Endodermal cell (in vitro differentiated cells): ENCODE measurements around the gene SEC11C. TPM values are rescaled to one million over a fixed set of nuclear protein-coding genes. Genes with fewer than 3 reads are reported as not detected.

Experiments used
- DNase-seq: peaks from one replicate; pipeline ENCODE4 v3.0.0-alpha.2; 2017
- H3K27ac ChIP-seq: 2 replicates; pipeline ENCODE4 v1.5.1; 2013; ENCODE audit warnings: mild to moderate bottlenecking, low read depth, low read length, moderate library complexity
- H3K27me3 ChIP-seq: 2 replicates; pipeline ENCODE4 v1.6.1; 2013; ENCODE audit warnings: mild to moderate bottlenecking, low read length, moderate library complexity; ENCODE audit not compliant: insufficient read depth, control insufficient read depth, poor library complexity, severe bottlenecking
- H3K36me3 ChIP-seq: 2 replicates; pipeline ENCODE4 v1.7.0; 2013; ENCODE audit warnings: mild to moderate bottlenecking, low read length, moderate library complexity; ENCODE audit not compliant: control insufficient read depth, insufficient read depth
- H3K4me1 ChIP-seq: one replicate; pipeline ENCODE4 v1.7.0; 2013; ENCODE audit warnings: low read length; ENCODE audit not compliant: control insufficient read depth, insufficient read depth
- H3K4me3 ChIP-seq: 2 replicates; pipeline ENCODE4 v1.5.1; 2013; ENCODE audit warnings: mild to moderate bottlenecking, low read length, moderate library complexity
- H3K9ac ChIP-seq: 2 replicates; pipeline ENCODE4 v1.6.1; 2013; ENCODE audit warnings: mild to moderate bottlenecking, low read length, moderate library complexity; ENCODE audit not compliant: poor library complexity, severe bottlenecking; ENCODE audit errors: extremely low read depth
- H3K9me3 ChIP-seq: 2 replicates; pipeline ENCODE4 v1.6.1; 2013; ENCODE audit warnings: mild to moderate bottlenecking, low read length, moderate library complexity; ENCODE audit not compliant: control insufficient read depth
- H3K27ac Mint-ChIP-seq: 2 replicates; pipeline ENCODE4 v1.8.0; 2020; ENCODE audit warnings: mixed read lengths
- H3K27me3 Mint-ChIP-seq: 2 replicates; pipeline ENCODE4 v1.8.0; 2021; ENCODE audit warnings: mild to moderate bottlenecking, mixed read lengths; ENCODE audit not compliant: insufficient read depth
- H3K36me3 Mint-ChIP-seq: 2 replicates; pipeline ENCODE4 v1.8.0; 2020; ENCODE audit warnings: low read depth, mixed read lengths
- H3K4me1 Mint-ChIP-seq: 2 replicates; pipeline ENCODE4 v1.8.0; 2020; ENCODE audit warnings: mixed read lengths
- H3K4me3 Mint-ChIP-seq: 2 replicates; pipeline ENCODE4 v1.8.0; 2020; ENCODE audit warnings: mild to moderate bottlenecking, moderate library complexity, mixed read lengths
- H3K9me3 Mint-ChIP-seq: 2 replicates; pipeline ENCODE4 v1.8.0; 2020; ENCODE audit warnings: mild to moderate bottlenecking, mixed read lengths
- CTCF ChIP-seq: fragments of 200-600 bp; sonication (generic); conservative IDR thresholded peaks from 2 replicates; pipeline ENCODE4 v1.5.0; 2021; ENCODE audit warnings: antibody characterized with exemption, mild to moderate bottlenecking
- WGBS, 2 experiments: methylation state at CpG; one replicate each; pipeline versions ENCODE4 v1.1.5 to v1.1.7; 2013; ENCODE audit warnings: missing lambda C conversion rate in 2 of 2, mixed read lengths in 1 of 2; ENCODE audit not compliant: insufficient coverage in 1 of 2, insufficient read length in 1 of 2; 5-methylcytosine and 5-hydroxymethylcytosine counted together
- total RNA-seq, 2 donors: library from RNA; stranded (reverse); fragmentation: NEBNext Ultra II Directional in 1 of 2; extraction: Animal tissue kit (Norgen Biotek cat#: 25700) in 1 of 2; gene quantifications; 2 replicates in 1 of 2; 3 replicates in 1 of 2; pipeline ENCODE4 v1.2.1, GENCODE V29; 2021

The SEC11C gene
- total RNA-seq, 2 donors from 2014 or later, result 38.7 to 39.9 TPM

- H3K9me3 Mint-ChIP-seq, result peaks cover 7% of the 10 kb centered on the region
- peaks cover 17% of the 10 kb centered on the region for H3K9me3 ChIP-seq
- H3K27me3 Mint-ChIP-seq, result no peaks in the 10 kb centered on the region
- no peak overlapping the region for H3K9ac ChIP-seq
- no peak overlapping the region for H3K4me3 Mint-ChIP-seq
- H3K27ac ChIP-seq, result no peak overlapping the region
- no peaks in the 10 kb centered on the region for H3K36me3 Mint-ChIP-seq
- no peak for DNase-seq
- H3K4me1 Mint-ChIP-seq, result peaks cover 16% of the 10 kb centered on the region
- no peak overlapping the region for H3K27ac Mint-ChIP-seq
- H3K36me3 ChIP-seq, result no peaks in the 10 kb centered on the region
- TF ChIP-seq CTCF, result no peak
- H3K4me3 ChIP-seq, result no peak overlapping the region
- no peaks in the 10 kb centered on the region for H3K27me3 ChIP-seq
- peaks cover 8% of the 10 kb centered on the region for H3K4me1 ChIP-seq
These were observed 62.7 kb downstream of the SEC11C start for GRCh38 chr18:59202258-59202820.

GRCh38 chr18:59207506-59207905, 67.8 kb downstream of the SEC11C start:
- DNase-seq, result no peak
- Histone ChIP-seq H3K4me3 (no peak overlapping the region), H3K36me3 (no peaks in the 10 kb centered on the region), H3K27me3 (no peaks in the 10 kb centered on the region), H3K4me1 (peaks cover 7% of the 10 kb centered on the region), H3K27ac (no peak overlapping the region), H3K9ac (no peak overlapping the region), H3K9me3 (peaks cover 8% of the 10 kb centered on the region)
- H3K36me3 Mint-ChIP-seq, result no peaks in the 10 kb centered on the region
- TF ChIP-seq CTCF, result no peak
- 85 to 88% methylated on average over 5 to 6 of the region's 6 CpGs for WGBS, 2 experiments
- no peak overlapping the region for H3K4me3 Mint-ChIP-seq
- H3K27ac Mint-ChIP-seq, result no peak overlapping the region
- H3K4me1 Mint-ChIP-seq, result peaks cover 27% of the 10 kb centered on the region
- peaks cover 2% of the 10 kb centered on the region for H3K9me3 Mint-ChIP-seq
- H3K27me3 Mint-ChIP-seq, result peaks cover 4% of the 10 kb centered on the region

Other genes with a start within 250 kb of the SEC11C start
- gene GRP, start 80.3 kb downstream of the SEC11C start, total RNA-seq, result 1 to 10 TPM; 4.4 to 6.5 TPM
- under 1 TPM in 1 of 2 donors, not detected in 1; 0.18 TPM for gene RAX, start 133.6 kb downstream of the SEC11C start, total RNA-seq
- not detected for gene CPLX4, start 178.8 kb downstream of the SEC11C start, total RNA-seq
- 100 to 1,000 TPM in 1 of 2 donors, 10 to 100 TPM in 1; 82.9 to 125 TPM for gene LMAN1, start 219.4 kb downstream of the SEC11C start, total RNA-seq